A549 (cell line): ENCODE results near the gene NCOR2. TPM values are rescaled to one million over a fixed set of nuclear protein-coding genes. Genes with fewer than 3 reads are reported as not detected.

Experiments used
- ATAC-seq, 2 experiments: fragments of 200-7000 bp in 1 of 2; fragments of >200 bp in 1 of 2; cut with Nextera tagmentation in 1 of 2; cut with Tn5 transposase in 1 of 2; 3 replicates each; pipeline versions ENCODE4 v1.8.0 to v1.9.1; 2018 to 2020; ENCODE audit warnings: mild to moderate bottlenecking in 1 of 2, moderate library complexity in 1 of 2
- CTCF ChIA-PET: fragments of 300-600 bp; sonication (Branson Sonifier 250); formaldehyde crosslinking; extraction: SDS; loops from one replicate; lab custom pipeline; 2021; ENCODE audit warnings: antibody characterized with exemption, inconsistent platforms; lab: Yijun Ruan, JAX
- POLR2A ChIA-PET: fragments of 350-600 bp; formaldehyde crosslinking; extraction: SDS; loops from one replicate; lab custom pipeline; 2021; ENCODE audit warnings: antibody characterized with exemption, inconsistent platforms; lab: Yijun Ruan, JAX
- DNase-seq, 2 experiments: peaks; one replicate each; pipeline versions ENCODE4 v3.0.0 to v3.0.0-alpha.2; 2011 to 2016; ENCODE audit warnings: low read depth in 1 of 2, low spot score in 1 of 2
- FAIRE-seq: peaks from 2 replicates; lab custom pipeline; 2011; peaks lifted over from hg19 to GRCh38; lab: Jason Lieb, UNC
- H3K27ac ChIP-seq, 2 experiments: fragments of >200 bp; sonication (Bioruptor Twin); formaldehyde crosslinking; 3 replicates each; pipeline ENCODE4 v1.5.1; 2016 to 2017
- H3K4me1 ChIP-seq: fragments of >200 bp; sonication (Bioruptor Twin); formaldehyde crosslinking; 3 replicates; pipeline ENCODE4 v1.6.1; 2016
- H3K4me2 ChIP-seq: fragments of >200 bp; sonication (Bioruptor Twin); formaldehyde crosslinking; 3 replicates; pipeline ENCODE4 v1.6.1; 2016
- H3K4me3 ChIP-seq: fragments of >200 bp; sonication (Bioruptor Twin); formaldehyde crosslinking; 3 replicates; pipeline ENCODE4 v1.5.1; 2016
- H3K9me3 ChIP-seq: fragments of >200 bp; sonication (Bioruptor Twin); formaldehyde crosslinking; 3 replicates; pipeline ENCODE4 v1.6.1; 2016
- ATOH8 ChIP-seq: fragments of 250-450 bp; sonication (Bioruptor Pico); IDR thresholded peaks from 2 replicates; pipeline ENCODE4 v1.5.0; 2020; ENCODE audit warnings: low read depth, mild to moderate bottlenecking, moderate library complexity
- BHLHE40 ChIP-seq: IDR thresholded peaks from 2 replicates; pipeline ENCODE4 v1.6.1; 2012; ENCODE audit warnings: low read depth, low read length, inconsistent platforms
- CBX8 ChIP-seq: fragments of 200-600 bp; sonication (generic); IDR thresholded peaks from 2 replicates; pipeline ENCODE4 v1.6.1; 2016
- CHD4 ChIP-seq: fragments of 200-600 bp; sonication (generic); IDR thresholded peaks from 2 replicates; pipeline ENCODE4 v1.6.1; 2016; ENCODE audit warnings: antibody characterized with exemption, mild to moderate bottlenecking, borderline replicate concordance
- CTCF ChIP-seq: fragments of >200 bp; sonication (Bioruptor Twin); formaldehyde crosslinking; IDR thresholded peaks from 3 replicates; pipeline ENCODE4 v1.5.1; 2016
- ELK1 ChIP-seq: fragments of 150-350 bp; IDR thresholded peaks from 2 replicates; pipeline ENCODE4 v1.6.1; 2014; ENCODE audit warnings: low read depth, mild to moderate bottlenecking, low read length
- ESRRA ChIP-seq: fragments of 150-350 bp; IDR thresholded peaks from 2 replicates; pipeline ENCODE4 v1.6.1; 2014; ENCODE audit warnings: mild to moderate bottlenecking, low read length, borderline replicate concordance
- FOSB ChIP-seq: fragments of 250-450 bp; sonication (Bioruptor Pico); IDR thresholded peaks from 2 replicates; pipeline ENCODE4 v1.5.0; 2020; ENCODE audit warnings: mild to moderate bottlenecking, moderate library complexity
- FOXS1 ChIP-seq: fragments of 250-450 bp; sonication (Bioruptor Pico); IDR thresholded peaks from 2 replicates; pipeline ENCODE4 v1.5.0; 2020; ENCODE audit warnings: mild to moderate bottlenecking, moderate library complexity
- HOXB5 ChIP-seq: fragments of 250-450 bp; sonication (Bioruptor Pico); IDR thresholded peaks from 2 replicates; pipeline ENCODE4 v1.5.0; 2020; ENCODE audit warnings: mild to moderate bottlenecking, moderate library complexity
- KDM5A ChIP-seq: fragments of 200-600 bp; sonication (generic); IDR thresholded peaks from 2 replicates; pipeline ENCODE4 v1.6.1; 2016; ENCODE audit warnings: antibody characterized with exemption, mild to moderate bottlenecking
- MAZ ChIP-seq: fragments of 150-350 bp; IDR thresholded peaks from 2 replicates; pipeline ENCODE4 v1.6.1; 2014; ENCODE audit warnings: antibody characterized with exemption, low read depth, low read length, borderline replicate concordance
- MYC ChIP-seq: IDR thresholded peaks from 2 replicates; pipeline ENCODE4 v1.6.1; 2012; ENCODE audit warnings: mild to moderate bottlenecking, inconsistent platforms, low read length, improper control_type of control experiment, borderline replicate concordance
- RAD21 ChIP-seq, 2 experiments: fragments of >200 bp in 1 of 2; sonication (Bioruptor Twin) in 1 of 2; formaldehyde crosslinking in 1 of 2; IDR thresholded peaks in 1 of 2; conservative IDR thresholded peaks in 1 of 2; 2 replicates in 1 of 2; 3 replicates in 1 of 2; pipeline ENCODE4 v1.6.1; 2012 to 2018; ENCODE audit warnings: inconsistent platforms in 1 of 2
- RARB ChIP-seq: fragments of 250-450 bp; sonication (Bioruptor Pico); IDR thresholded peaks from 2 replicates; pipeline ENCODE4 v1.8.0; 2021; ENCODE audit warnings: mild to moderate bottlenecking, moderate library complexity
- SMC3 ChIP-seq: fragments of >200 bp; sonication (Bioruptor Twin); formaldehyde crosslinking; IDR thresholded peaks from 3 replicates; pipeline ENCODE4 v1.6.1; 2018; ENCODE audit warnings: inconsistent platforms
- SREBF2 ChIP-seq: fragments of 450-650 bp; IDR thresholded peaks from 2 replicates; pipeline ENCODE4 v1.6.1; 2014; ENCODE audit warnings: mild to moderate bottlenecking, moderate library complexity
- WGBS: methylation state at CpG from one replicate; pipeline ENCODE4 v1.1.6; 2017; ENCODE audit errors: missing lambda C conversion rate; 5-methylcytosine and 5-hydroxymethylcytosine counted together
- polyA plus RNA-seq, 4 experiments: library from polyadenylated mRNA; depleted of rRNA in 3 of 4; stranded (reverse); fragments of >200 nt; fragmentation: RNase III in 1 of 4; extraction: RNeasy Plus Mini Kit Qiagen cat#74134 plus additional on column Dnase treatment in 1 of 4; gene quantifications; 2 replicates in 3 of 4; 3 replicates in 1 of 4; pipeline ENCODE4 v1.2.3, GENCODE V29; 2011 to 2017

Gene NCOR2
- polyA plus RNA-seq, 2 of the 4 experiments (the other 2 are of a cell fraction) = 14.1 to 151 TPM

GRCh38 chr12:124544311-124544970, 23.0 kb downstream of the NCOR2 start:
- ChIA-PET CTCF (interaction anchor here (1.6 kb wide), 1 partner anchor 34 kb away, joined by 4 read pairs; no protein-coding TSS in a partner anchor), POLR2A (no interaction called here)
- H3K27ac ChIP-seq = peak overlapping the region in 1 of 2 experiments; percentile 80; a peak in 1 of 6 replicates
- TF ChIP-seq BHLHE40 (no peak), FOXS1 (CRISPR knock-in tag) (no peak), MYC (no peak), CBX8 (no peak), HOXB5 (no peak), SREBF2 (no peak), RAD21 (conservative IDR thresholded peaks at IDR 0.05 in 1 of 2, IDR thresholded peaks at IDR 0.05 in 1 of 2) (no peak), ATOH8 (no peak), CTCF (no peak), SMC3 (no peak), MAZ (no peak), CHD4 (no peak), ELK1 (no peak), KDM5A (no peak), ESRRA (no peak), FOSB (CRISPR knock-in tag) (no peak)
- DNase-seq = no peak
- no peak overlapping the region for H3K4me2 ChIP-seq
- no peak for ATAC-seq
- H3K4me1 ChIP-seq = peaks cover 59% of the 10 kb centered on the region
- 77% methylated on average over 11 of the region's 16 CpGs for WGBS
- FAIRE-seq = no peak
- no peaks in the 10 kb centered on the region for H3K9me3 ChIP-seq
- H3K4me3 ChIP-seq = no peak overlapping the region

- Histone ChIP-seq H3K4me1 (peaks cover 59% of the 10 kb centered on the region), H3K9me3 (no peaks in the 10 kb centered on the region), H3K27ac (peak overlapping the region in 1 of 2 experiments; percentile 80; a peak in 2 of 6 replicates), H3K4me2 (peak overlapping the region; percentile 18; the same call in 2 of the 3 replicates), H3K4me3 (no peak overlapping the region)
- 85% methylated on average over 28 of the region's 37 CpGs for WGBS
- ChIA-PET POLR2A (no interaction called here), CTCF (interaction anchor here (1.6 kb wide), 1 partner anchor 34 kb away, joined by 4 read pairs; no protein-coding TSS in a partner anchor)
- DNase-seq (no peak), ATAC-seq (peak in 1 of 2 experiments; percentile 1; a peak in 2 of 6 replicates), FAIRE-seq (no peak)
- TF ChIP-seq SMC3 (no peak), MYC (no peak), RARB (CRISPR knock-in tag) (no peak), SREBF2 (no peak)
Observed at GRCh38 chr12:124543590-124544310, 23.7 kb downstream of the NCOR2 start.
